A549 treated with DMSO at 1 μM for 4 hours (cell line): ENCODE measurements around the gene EIF4A2. TPM values are rescaled to one million over a fixed set of nuclear protein-coding genes. Genes with fewer than 3 reads are reported as not detected.

Source experiments
- total RNA-seq: library from RNA; stranded (reverse); fragments of 200-300 nt; extraction: Qiagen RNA extraction; gene quantifications from 5 replicates; pipeline ENCODE4 v1.2.3, GENCODE V29; 2022; ENCODE audit warnings: low read depth

The EIF4A2 gene
- 123 to 150 TPM (median 137 TPM) in 5 replicates for total RNA-seq

GRCh38 chr3:186783058-186783730 is at the start of gene EIF4A2:
Gene EIF4A2, plus strand, starts transcription at chr3:186783577. Its CDS starts 34 bp downstream, at chr3:186783611.

GRCh38 chr3:186806089-186807055 is 23.0 kb downstream of the EIF4A2 start, which contains the start of gene RFC4:
Gene RFC4, minus strand, starts transcription at chr3:186806482. Its CDS starts 1,769 bp downstream, at chr3:186804713.

Other genes with a start within 250 kb of the EIF4A2 start
- gene CRYGS, start 239.2 kb upstream of the EIF4A2 start, total RNA-seq, result 0.46 to 0.77 TPM (median 0.73 TPM) in 5 replicates
- 6.6 to 7.8 TPM (median 7.3 TPM) in 5 replicates for gene TBCCD1, start 216.2 kb upstream of the EIF4A2 start, total RNA-seq
- 50.9 to 58.1 TPM (median 57.3 TPM) in 5 replicates for gene DNAJB11, start 212.9 kb upstream of the EIF4A2 start, total RNA-seq
- gene AHSG, start 170.5 kb upstream of the EIF4A2 start, total RNA-seq, result 0.08 TPM in 1 of 5 replicates, not detected in the others
- gene FETUB, start 143.2 kb upstream of the EIF4A2 start, total RNA-seq, result 0.08 to 0.12 TPM (median 0.10 TPM) in 4 of 5 replicates, not detected in the other
- gene HRG, start 117.6 kb upstream of the EIF4A2 start, total RNA-seq, result not detected in 5 replicates
- 0.17 TPM in 1 of 5 replicates, not detected in the others for gene KNG1, start 66.2 kb upstream of the EIF4A2 start, total RNA-seq
- 44.5 to 64.4 TPM (median 48.4 TPM) in 5 replicates for gene RFC4, start 22.9 kb downstream of the EIF4A2 start, total RNA-seq
- not detected in 5 replicates for gene ADIPOQ, start 59.1 kb downstream of the EIF4A2 start, total RNA-seq
- 2.4 to 4.3 TPM (median 3.0 TPM) in 5 replicates for gene ST6GAL1, start 146.9 kb downstream of the EIF4A2 start, total RNA-seq